Neural progenitor cell (in vitro differentiated cells): Measurements from ENCODE around the gene ABCC4. TPM values are rescaled to one million over a fixed set of nuclear protein-coding genes. Genes with fewer than 3 reads are reported as not detected.

Experiments used
- DNase-seq: peaks from one replicate; pipeline ENCODE4 v3.0.0-alpha.2; 2016; ENCODE audit warnings: low spot score
- H2AFZ ChIP-seq: fragments of 200-600 bp; sonication (generic); replicated peaks from 2 replicates; pipeline ENCODE4 v1.6.1; 2016; ENCODE audit warnings: antibody characterized with exemption
- H3F3A ChIP-seq: fragments of 200-600 bp; sonication (generic); 2 replicates; pipeline ENCODE4 v1.6.1; 2016; ENCODE audit warnings: antibody characterized with exemption, low read depth
- H3K27ac ChIP-seq: fragments of 200-600 bp; sonication (generic); 2 replicates; pipeline ENCODE4 v1.5.1; 2016; ENCODE audit warnings: mild to moderate bottlenecking
- H3K27me3 ChIP-seq: fragments of 200-600 bp; sonication (generic); 2 replicates; pipeline ENCODE4 v1.6.1; 2016; ENCODE audit warnings: mild to moderate bottlenecking, moderate library complexity
- H3K36me3 ChIP-seq: fragments of 200-600 bp; sonication (generic); 2 replicates; pipeline ENCODE4 v1.5.1; 2016
- H3K4me1 ChIP-seq: fragments of 200-600 bp; sonication (generic); 2 replicates; pipeline ENCODE4 v1.6.1; 2016; ENCODE audit warnings: mixed run types
- H3K4me2 ChIP-seq: fragments of 200-600 bp; sonication (generic); 2 replicates; pipeline ENCODE4 v1.6.1; 2016
- H3K4me3 ChIP-seq: fragments of 200-600 bp; sonication (generic); 2 replicates; pipeline ENCODE4 v1.5.1; 2016
- H3K79me2 ChIP-seq: fragments of 200-600 bp; sonication (generic); 2 replicates; pipeline ENCODE4 v1.6.1; 2016; ENCODE audit warnings: low read depth
- H3K9ac ChIP-seq: fragments of 200-600 bp; sonication (generic); 2 replicates; pipeline ENCODE4 v1.6.1; 2016
- H3K9me3 ChIP-seq: fragments of 200-600 bp; sonication (generic); 2 replicates; pipeline ENCODE4 v1.5.1; 2016; ENCODE audit warnings: low read depth
- H4K20me1 ChIP-seq: fragments of 200-600 bp; sonication (generic); 2 replicates; pipeline ENCODE4 v1.6.1; 2016; ENCODE audit warnings: low read depth
- H3K27ac Mint-ChIP-seq: 3 replicates; pipeline ENCODE4 v1.8.0; 2021; ENCODE audit warnings: mixed read lengths
- H3K27me3 Mint-ChIP-seq: 2 replicates; pipeline ENCODE4 v1.8.0; 2022; ENCODE audit warnings: low read depth, mild to moderate bottlenecking, inconsistent platforms, moderate library complexity, mixed read lengths; ENCODE audit not compliant: insufficient read depth
- H3K36me3 Mint-ChIP-seq: 3 replicates; pipeline ENCODE4 v1.8.0; 2021; ENCODE audit warnings: mixed read lengths
- H3K4me1 Mint-ChIP-seq: 3 replicates; pipeline ENCODE4 v1.8.0; 2021; ENCODE audit warnings: mixed read lengths
- H3K4me3 Mint-ChIP-seq: 3 replicates; pipeline ENCODE4 v1.8.0; 2021; ENCODE audit warnings: mild to moderate bottlenecking, moderate library complexity, mixed read lengths
- H3K9me3 Mint-ChIP-seq: 3 replicates; pipeline ENCODE4 v1.8.0; 2020; ENCODE audit warnings: mixed read lengths
- EZH2 ChIP-seq: fragments of 200-600 bp; sonication (generic); IDR thresholded peaks from 2 replicates; pipeline ENCODE4 v1.6.1; 2017; ENCODE audit warnings: antibody characterized with exemption, mild to moderate bottlenecking, moderate library complexity
- EZH2phosphoT487 ChIP-seq: fragments of 200-600 bp; sonication (generic); IDR thresholded peaks from 2 replicates; pipeline ENCODE4 v1.6.1; 2017; ENCODE audit warnings: antibody characterized with exemption
- total RNA-seq: library from RNA; depleted of rRNA; stranded (reverse); fragments of >200 nt; gene quantifications from 2 replicates; pipeline ENCODE4 v1.2.3, GENCODE V29; 2015; ENCODE audit warnings: low replicate concordance
- TF ChIP-seq, protein P1 (sequence below): fragments of 200-600 bp; sonication (generic); IDR thresholded peaks from 2 replicates; pipeline ENCODE4 v1.5.1; 2017; ENCODE audit warnings: antibody characterized with exemption, mild to moderate bottlenecking

Gene ABCC4
- total RNA-seq, 1 donor from 2014 or later: 23.6 TPM

DNA sequence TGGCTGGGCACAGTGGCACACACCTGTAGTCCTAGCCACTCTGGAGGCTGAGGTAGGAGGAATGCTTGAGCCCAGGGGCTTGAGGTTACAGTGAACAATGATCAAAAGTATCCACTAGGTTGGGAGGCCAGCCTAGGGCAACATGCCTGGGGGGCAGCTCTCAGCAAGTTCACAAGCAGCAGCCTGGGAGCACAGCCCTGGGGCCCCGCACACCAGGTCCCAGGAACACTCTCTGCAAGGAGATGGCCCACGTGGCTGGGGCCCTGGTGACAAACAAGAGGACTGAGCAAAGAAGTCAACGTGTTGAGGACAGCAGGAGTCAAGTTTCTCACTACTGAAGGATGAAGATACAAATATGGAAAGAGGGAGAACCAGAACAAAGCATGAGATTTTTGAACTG is 39.3 kb downstream of the ABCC4 start:
- H3K36me3 Mint-ChIP-seq: peaks cover 23% of the 10 kb centered on the region
- Histone ChIP-seq H3K4me2 (no peak overlapping the region), H2AFZ (no peak overlapping the region), H4K20me1 (no peaks in the 10 kb centered on the region), H3K4me3 (no peak overlapping the region), H3K9ac (no peak overlapping the region), H3K4me1 (no peaks in the 10 kb centered on the region), H3K36me3 (no peaks in the 10 kb centered on the region), H3K79me2 (no peaks in the 10 kb centered on the region), H3K27ac (no peak overlapping the region), H3K27me3 (no peaks in the 10 kb centered on the region), H3K9me3 (no peaks in the 10 kb centered on the region), H3F3A (no peaks in the 10 kb centered on the region)
- H3K27ac Mint-ChIP-seq: no peak overlapping the region
- H3K4me1 Mint-ChIP-seq: peaks cover 4% of the 10 kb centered on the region
- H3K27me3 Mint-ChIP-seq: peaks cover 5% of the 10 kb centered on the region
- H3K4me3 Mint-ChIP-seq: no peak overlapping the region
- TF ChIP-seq, protein P1, sequence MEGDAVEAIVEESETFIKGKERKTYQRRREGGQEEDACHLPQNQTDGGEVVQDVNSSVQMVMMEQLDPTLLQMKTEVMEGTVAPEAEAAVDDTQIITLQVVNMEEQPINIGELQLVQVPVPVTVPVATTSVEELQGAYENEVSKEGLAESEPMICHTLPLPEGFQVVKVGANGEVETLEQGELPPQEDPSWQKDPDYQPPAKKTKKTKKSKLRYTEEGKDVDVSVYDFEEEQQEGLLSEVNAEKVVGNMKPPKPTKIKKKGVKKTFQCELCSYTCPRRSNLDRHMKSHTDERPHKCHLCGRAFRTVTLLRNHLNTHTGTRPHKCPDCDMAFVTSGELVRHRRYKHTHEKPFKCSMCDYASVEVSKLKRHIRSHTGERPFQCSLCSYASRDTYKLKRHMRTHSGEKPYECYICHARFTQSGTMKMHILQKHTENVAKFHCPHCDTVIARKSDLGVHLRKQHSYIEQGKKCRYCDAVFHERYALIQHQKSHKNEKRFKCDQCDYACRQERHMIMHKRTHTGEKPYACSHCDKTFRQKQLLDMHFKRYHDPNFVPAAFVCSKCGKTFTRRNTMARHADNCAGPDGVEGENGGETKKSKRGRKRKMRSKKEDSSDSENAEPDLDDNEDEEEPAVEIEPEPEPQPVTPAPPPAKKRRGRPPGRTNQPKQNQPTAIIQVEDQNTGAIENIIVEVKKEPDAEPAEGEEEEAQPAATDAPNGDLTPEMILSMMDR: no peak
- no peak for TF ChIP-seq EZH2phosphoT487
- peaks cover 9% of the 10 kb centered on the region for H3K9me3 Mint-ChIP-seq
- DNase-seq: no peak

DNA sequence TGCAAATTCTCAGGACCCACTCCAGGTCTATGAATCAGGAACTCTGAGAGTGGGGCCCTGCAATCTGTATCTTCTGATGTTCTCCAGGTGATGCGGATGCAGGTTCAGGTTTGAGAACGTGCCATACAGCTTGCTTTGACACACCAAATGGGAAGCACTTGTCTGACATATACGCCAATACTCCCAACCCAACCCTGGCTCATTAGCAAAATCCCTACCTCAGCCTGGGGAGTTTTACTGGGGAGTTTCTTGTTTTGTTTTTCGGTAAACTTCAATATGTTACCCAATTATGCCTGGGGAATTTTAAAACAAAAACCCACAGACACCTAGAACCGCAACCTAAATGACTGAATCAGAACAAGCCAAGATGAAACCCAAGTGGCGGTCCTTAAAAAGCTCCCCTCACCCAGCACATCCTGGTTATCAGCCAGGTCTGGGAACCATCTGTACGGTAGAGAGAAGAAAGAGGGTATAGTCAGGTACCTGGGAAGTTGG is 41.2 kb downstream of the ABCC4 start:
- no peak overlapping the region for H2AFZ ChIP-seq
- no peaks in the 10 kb centered on the region for H3K79me2 ChIP-seq
- no peak for DNase-seq
- no peak overlapping the region for H3K27ac Mint-ChIP-seq
- H3K9me3 ChIP-seq: no peaks in the 10 kb centered on the region
- no peak overlapping the region for H3K4me3 ChIP-seq
- no peak overlapping the region for H3K4me2 ChIP-seq
- H3K27me3 ChIP-seq: no peaks in the 10 kb centered on the region
- peaks cover 16% of the 10 kb centered on the region for H3K36me3 Mint-ChIP-seq
- H3K27ac ChIP-seq: no peak overlapping the region
- peaks cover 4% of the 10 kb centered on the region for H3K4me1 Mint-ChIP-seq
- no peaks in the 10 kb centered on the region for H3K36me3 ChIP-seq
- H4K20me1 ChIP-seq: no peaks in the 10 kb centered on the region
- peaks cover 3% of the 10 kb centered on the region for H3K9me3 Mint-ChIP-seq
- no peak overlapping the region for H3K9ac ChIP-seq
- H3K4me3 Mint-ChIP-seq: no peak overlapping the region
- no peaks in the 10 kb centered on the region for H3K4me1 ChIP-seq
- TF ChIP-seq EZH2: no peak
- no peak for TF ChIP-seq EZH2phosphoT487
- TF ChIP-seq, protein P1: no peak
- peaks cover 5% of the 10 kb centered on the region for H3K27me3 Mint-ChIP-seq
- no peaks in the 10 kb centered on the region for H3F3A ChIP-seq

DNA sequence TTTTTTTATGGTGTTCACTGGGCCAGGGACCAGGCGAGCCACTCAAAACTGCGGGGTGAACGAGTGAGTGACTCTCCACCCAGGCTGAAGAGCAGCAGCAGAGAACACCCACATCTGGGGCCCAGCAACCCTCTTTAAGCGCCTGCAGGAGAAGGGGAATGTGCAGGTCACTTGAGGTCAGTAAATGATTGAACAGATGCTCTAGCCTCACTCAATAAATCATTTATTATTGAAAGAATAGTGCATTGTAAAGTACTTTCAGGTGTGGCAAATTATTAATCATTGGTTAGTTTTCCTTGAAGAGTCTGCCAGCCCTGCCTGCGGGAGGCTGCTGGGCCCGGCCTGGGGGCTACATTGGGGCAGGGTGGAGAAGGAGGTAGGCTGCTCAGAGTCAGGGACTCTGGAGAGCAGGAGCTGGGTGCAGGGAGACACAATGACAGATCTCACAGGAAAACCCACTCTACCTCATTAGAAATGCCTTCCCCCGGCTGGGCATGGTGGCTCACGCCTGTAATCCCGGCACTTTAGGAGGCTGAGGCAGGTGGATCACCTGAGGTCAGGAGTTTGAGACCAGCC is 42.5 kb downstream of the ABCC4 start:
- no peak for DNase-seq
- H3K36me3 Mint-ChIP-seq: peaks cover 14% of the 10 kb centered on the region
- Histone ChIP-seq H2AFZ (no peak overlapping the region), H3K4me1 (no peaks in the 10 kb centered on the region), H3K4me2 (no peak overlapping the region), H3K27ac (no peak overlapping the region), H3K9me3 (no peaks in the 10 kb centered on the region), H3K79me2 (no peaks in the 10 kb centered on the region), H3K27me3 (no peaks in the 10 kb centered on the region), H3K36me3 (no peaks in the 10 kb centered on the region), H3K9ac (no peak overlapping the region), H3F3A (no peaks in the 10 kb centered on the region), H4K20me1 (no peaks in the 10 kb centered on the region), H3K4me3 (no peak overlapping the region)
- no peak overlapping the region for H3K4me3 Mint-ChIP-seq
- H3K27ac Mint-ChIP-seq: no peak overlapping the region
- H3K27me3 Mint-ChIP-seq: peaks cover 2% of the 10 kb centered on the region
- TF ChIP-seq, protein P1: no peak
- no peak for TF ChIP-seq EZH2
- no peak for TF ChIP-seq EZH2phosphoT487
- H3K9me3 Mint-ChIP-seq: peaks cover 3% of the 10 kb centered on the region
- peaks cover 4% of the 10 kb centered on the region for H3K4me1 Mint-ChIP-seq
